Keratinocyte (primary cell): ENCODE data around the gene PFDN2. TPM values are rescaled to one million over a fixed set of nuclear protein-coding genes. Genes with fewer than 3 reads are reported as not detected.

Source experiments
- DNase-seq: peaks from one replicate; pipeline ENCODE4 v3.0.0-alpha.2; 2011; ENCODE audit warnings: low read depth, missing footprints, low spot score
- FAIRE-seq: peaks from 2 replicates; lab custom pipeline; 2011; peaks lifted over from hg19 to GRCh38; lab: Jason Lieb, UNC
- H2AFZ ChIP-seq: 2 replicates; pipeline ENCODE4 v1.6.0; 2012; ENCODE audit warnings: low read length, control low read depth, inconsistent platforms; ENCODE audit not compliant: control insufficient read depth
- H3K27ac ChIP-seq: 2 replicates; pipeline ENCODE4 v1.5.1; 2011; ENCODE audit warnings: low read length; ENCODE audit not compliant: control insufficient read depth, insufficient read depth
- H3K27me3 ChIP-seq: 3 replicates; pipeline ENCODE4 v1.6.0; 2011; ENCODE audit warnings: low read length; ENCODE audit not compliant: control insufficient read depth, insufficient read depth; ENCODE audit errors: extremely low read depth
- H3K36me3 ChIP-seq, 2 experiments: 2 replicates in 1 of 2; 3 replicates in 1 of 2; pipeline ENCODE4 v1.5.1; 2011; ENCODE audit warnings: low read length in 2 of 2, mild to moderate bottlenecking in 1 of 2; ENCODE audit not compliant: control insufficient read depth in 2 of 2, insufficient read depth in 2 of 2; ENCODE audit errors: extremely low read depth in 1 of 2
- H3K4me1 ChIP-seq: 3 replicates; pipeline ENCODE4 v1.5.1; 2011; ENCODE audit warnings: low read length; ENCODE audit not compliant: control insufficient read depth, insufficient read depth; ENCODE audit errors: extremely low read depth
- H3K4me2 ChIP-seq: 3 replicates; pipeline ENCODE4 v1.6.0; 2011; ENCODE audit warnings: low read depth, low read length; ENCODE audit not compliant: control insufficient read depth, insufficient read depth; ENCODE audit errors: extremely low read depth
- H3K4me3 ChIP-seq, 3 experiments: fragments of 200-600 bp in 1 of 3; sonication (generic) in 1 of 3; 2 replicates in 2 of 3; 3 replicates in 1 of 3; pipeline ENCODE4 v1.5.1; 2011 to 2016; ENCODE audit warnings: low read length in 3 of 3, mild to moderate bottlenecking in 3 of 3, control low read depth in 2 of 3, inconsistent platforms in 1 of 3, low read depth in 1 of 3, mixed read lengths in 1 of 3, mixed run types in 1 of 3, moderate library complexity in 1 of 3; ENCODE audit not compliant: control insufficient read depth in 2 of 3, insufficient read depth in 2 of 3; ENCODE audit errors: extremely low read depth in 1 of 3
- H3K79me2 ChIP-seq: 2 replicates; pipeline ENCODE4 v1.6.0; 2012; ENCODE audit warnings: low read length; ENCODE audit not compliant: control insufficient read depth, insufficient read depth
- H3K9ac ChIP-seq: 3 replicates; pipeline ENCODE4 v1.6.0; 2011; ENCODE audit warnings: low read length; ENCODE audit not compliant: control insufficient read depth, insufficient read depth; ENCODE audit errors: extremely low read depth
- H3K9me1 ChIP-seq: 3 replicates; pipeline ENCODE4 v1.6.0; 2011; ENCODE audit warnings: low read length; ENCODE audit not compliant: control insufficient read depth, insufficient read depth; ENCODE audit errors: extremely low read depth
- H3K9me3 ChIP-seq: 2 replicates; pipeline ENCODE4 v1.5.1; 2012; ENCODE audit warnings: low read depth, low read length; ENCODE audit not compliant: control insufficient read depth
- H4K20me1 ChIP-seq: 3 replicates; pipeline ENCODE4 v1.6.0; 2011; ENCODE audit warnings: low read length; ENCODE audit not compliant: control insufficient read depth, insufficient read depth; ENCODE audit errors: extremely low read depth
- CTCF ChIP-seq, 3 experiments: IDR thresholded peaks in 1 of 3; conservative IDR thresholded peaks in 1 of 3; optimal IDR thresholded peaks in 1 of 3; 2 replicates in 2 of 3; 3 replicates in 1 of 3; pipeline versions ENCODE3 to v1.5.1; 2011; ENCODE audit warnings: low read length in 3 of 3, mild to moderate bottlenecking in 3 of 3, moderate library complexity in 2 of 3, control low read depth in 1 of 3, inconsistent platforms in 1 of 3; ENCODE audit not compliant: insufficient read depth in 2 of 3; ENCODE audit errors: extremely low read depth in 1 of 3
- EZH2 ChIP-seq: IDR thresholded peaks from one replicate; pipeline ENCODE4 v1.6.1; 2012; ENCODE audit warnings: inconsistent platforms, mild to moderate bottlenecking, low read length, moderate library complexity
- dilution Hi-C: fragments of 300-500 bp; cut with MboI; formaldehyde crosslinking; loops from one replicate; pipeline ENCODE4 v1.7.0; 2020; ENCODE audit warnings: low sequenced_read_pairs; ENCODE audit not compliant: extremely low pct_ligation_motif_present
- polyA plus RNA-seq, 5 experiments: library from polyadenylated mRNA; depleted of rRNA in 3 of 5; stranded (reverse) in 3 of 5; stranded (forward) in 1 of 5; unstranded in 1 of 5; fragments of >200 nt; gene quantifications; 1 replicate in 1 of 5; 2 replicates in 3 of 5; 3 replicates in 1 of 5; pipeline versions ENCODE4 v1.2.1 to v1.2.3, GENCODE V29; 2011 to 2012; ENCODE audit warnings: missing spikeins in 2 of 5, low read depth in 1 of 5, low replicate concordance in 1 of 5

Gene PFDN2
- polyA plus RNA-seq, 1 donor (not counting 4 experiments of a cell fraction or from before 2014, with no cell fraction given), result 184 TPM

GRCh38 chr1:161073474-161074121 lies 44.2 kb downstream of the PFDN2 start:
- peaks cover 32% of the 10 kb centered on the region for H3K4me1 ChIP-seq
- H3K27ac ChIP-seq, result peak overlapping the region; percentile 95
- peak overlapping the region; percentile 72 for H3K9ac ChIP-seq
- H3K9me1 ChIP-seq, result peaks cover 2% of the 10 kb centered on the region
- FAIRE-seq, result peak; percentile 63
- H3K9me3 ChIP-seq, result no peaks in the 10 kb centered on the region
- no peak overlapping the region for H3K4me3 ChIP-seq
- peak overlapping the region; percentile 71 for H3K4me2 ChIP-seq
- dilution Hi-C loops, result no loop called here
- TF ChIP-seq CTCF (optimal IDR thresholded peaks at IDR 0.05 in 1 of 3, IDR thresholded peaks at IDR 0.05 in 1 of 3, conservative IDR thresholded peaks at IDR 0.05 in 1 of 3; ENCODE audit: extremely low read depth in 1 of 3, insufficient read depth in 2 of 3, low read length in 3 of 3), result peak; percentile 43 to 73 (median 46)
- no peak for TF ChIP-seq EZH2
- H3K36me3 ChIP-seq, result no peaks in the 10 kb centered on the region
- H3K27me3 ChIP-seq, result no peaks in the 10 kb centered on the region
- no peak overlapping the region for H2AFZ ChIP-seq
- H4K20me1 ChIP-seq, result no peaks in the 10 kb centered on the region
- peak; percentile 96 for DNase-seq
- no peaks in the 10 kb centered on the region for H3K79me2 ChIP-seq

GRCh38 chr1:161072751-161073449 lies 44.9 kb downstream of the PFDN2 start:
- Histone ChIP-seq H3K9me1 (peaks cover 2% of the 10 kb centered on the region), H3K79me2 (no peaks in the 10 kb centered on the region), H3K4me1 (peaks cover 38% of the 10 kb centered on the region), H3K36me3 (no peaks in the 10 kb centered on the region), H3K27ac (no peak overlapping the region), H3K4me3 (no peak overlapping the region), H2AFZ (no peak overlapping the region), H4K20me1 (no peaks in the 10 kb centered on the region), H3K9ac (peak overlapping the region; percentile 20), H3K4me2 (no peak overlapping the region), H3K9me3 (no peaks in the 10 kb centered on the region), H3K27me3 (no peaks in the 10 kb centered on the region)
- dilution Hi-C loops, result no loop called here
- no peak for FAIRE-seq
- DNase-seq, result no peak
- TF ChIP-seq CTCF (optimal IDR thresholded peaks at IDR 0.05 in 1 of 3, IDR thresholded peaks at IDR 0.05 in 1 of 3, conservative IDR thresholded peaks at IDR 0.05 in 1 of 3; ENCODE audit: extremely low read depth in 1 of 3, insufficient read depth in 2 of 3, low read length in 3 of 3) (no peak), EZH2 (no peak)
